T-cell (primary cell): Measurements from ENCODE around the gene RIPK3. TPM values are rescaled to one million over a fixed set of nuclear protein-coding genes. Genes with fewer than 3 reads are reported as not detected.
A peak's percentile ranks its signal among the peaks of the same experiment; 100 is the strongest.

Source experiments
- ATAC-seq, 4 experiments: fragments of 200-7000 bp in 3 of 4; fragments of 150-1000 bp in 1 of 4; cut with Tn5 transposase; replicated peaks in 1 of 4; 1 replicate in 3 of 4; 2 replicates in 1 of 4; pipeline ENCODE4 v1.10.0; 2021; ENCODE audit warnings: moderate library complexity in 3 of 4, mild to moderate bottlenecking in 2 of 4, moderate number of reproducible peaks in 1 of 4
- CTCF ChIA-PET, 2 donors: fragments of 300-600 bp; sonication (Branson Sonifier 250); formaldehyde crosslinking; loops; one replicate each; lab custom pipeline; 2022; ENCODE audit warnings: antibody characterized with exemption in 2 of 2; lab: Charles Lee
- POLR2A ChIA-PET, 2 donors: fragments of 300-600 bp; sonication (Branson Sonifier 250); formaldehyde crosslinking; loops; one replicate each; lab custom pipeline; 2022; ENCODE audit warnings: antibody characterized with exemption in 2 of 2; lab: Charles Lee
- DNase-seq, 35 experiments: peaks; one replicate each; pipeline versions ENCODE4 v3.0.0 to v3.0.0-alpha.2; 2013 to 2023
- H3K27ac ChIP-seq: one replicate; pipeline ENCODE4 v1.5.1; 2013; ENCODE audit warnings: low read length
- H3K27me3 ChIP-seq, 2 experiments: replicated peaks in 1 of 2; 1 replicate in 1 of 2; 2 replicates in 1 of 2; pipeline versions ENCODE4 v1.6.1 to v1.7.0; 2013; ENCODE audit warnings: low read length in 1 of 2, mixed read lengths in 1 of 2; ENCODE audit not compliant: control insufficient read depth in 2 of 2, insufficient read depth in 2 of 2; ENCODE audit errors: extremely low read depth in 1 of 2
- H3K36me3 ChIP-seq, 2 donors: 1 replicate in 1 of 2; 2 replicates in 1 of 2; pipeline versions ENCODE4 v1.6.1 to v1.7.0; 2013; ENCODE audit warnings: low read length in 1 of 2; ENCODE audit not compliant: control insufficient read depth in 2 of 2, insufficient read depth in 1 of 2; ENCODE audit errors: extremely low read depth in 1 of 2
- H3K4me1 ChIP-seq, 2 experiments: 1 replicate in 1 of 2; 2 replicates in 1 of 2; pipeline versions ENCODE4 v1.6.1 to v1.7.0; 2013; ENCODE audit warnings: low read length in 2 of 2, mixed read lengths in 1 of 2; ENCODE audit not compliant: insufficient read depth in 2 of 2, control insufficient read depth in 1 of 2; ENCODE audit errors: extremely low read depth in 1 of 2
- H3K4me3 ChIP-seq, 2 donors: 1 replicate in 1 of 2; 2 replicates in 1 of 2; pipeline versions ENCODE4 v1.5.1 to v1.7.0; 2013; ENCODE audit warnings: mild to moderate bottlenecking in 2 of 2, low read length in 1 of 2, moderate library complexity in 1 of 2; ENCODE audit not compliant: control insufficient read depth in 1 of 2; ENCODE audit errors: extremely low read depth in 1 of 2
- H3K9me3 ChIP-seq: 2 replicates; pipeline ENCODE4 v1.7.0; 2013
- H3K27ac Mint-ChIP-seq, 2 donors: one replicate each; pipeline ENCODE4 v1.8.0; 2020 to 2021; ENCODE audit warnings: mild to moderate bottlenecking in 2 of 2, mixed read lengths in 2 of 2
- H3K27me3 Mint-ChIP-seq, 2 donors: one replicate each; pipeline ENCODE4 v1.8.0; 2021 to 2022; ENCODE audit warnings: mixed read lengths in 2 of 2
- H3K36me3 Mint-ChIP-seq: one replicate; pipeline ENCODE4 v1.8.0; 2021; ENCODE audit warnings: mixed read lengths
- H3K4me1 Mint-ChIP-seq, 3 donors: one replicate each; pipeline ENCODE4 v1.8.0; 2020 to 2022; ENCODE audit warnings: mixed read lengths in 3 of 3, mild to moderate bottlenecking in 1 of 3
- H3K4me3 Mint-ChIP-seq, 3 donors: one replicate each; pipeline ENCODE4 v1.8.0; 2020 to 2022; ENCODE audit warnings: mild to moderate bottlenecking in 3 of 3, mixed read lengths in 3 of 3, moderate library complexity in 3 of 3
- H3K9me3 Mint-ChIP-seq, 3 donors: one replicate each; pipeline ENCODE4 v1.8.0; 2020 to 2022; ENCODE audit warnings: mixed read lengths in 3 of 3
- WGBS: methylation state at CpG from one replicate; pipeline ENCODE4 v1.1.5; 2013; ENCODE audit warnings: missing lambda C conversion rate; ENCODE audit not compliant: insufficient coverage; 5-methylcytosine and 5-hydroxymethylcytosine counted together
- total RNA-seq, 35 experiments: library from RNA in 6 of 35; stranded (reverse) in 6 of 35; fragments of 120-200 nt in 1 of 35; gene quantifications; one replicate each; pipeline versions ENCODE4 v1.2.1 to v1.2.4 and lab custom pipeline; 2013 to 2026

Gene RIPK3
- total RNA-seq, 5 donors from 2014 or later (not counting 1 experiment from before 2014, with no cell fraction given), result 26.2 to 68.3 (median 59.2) TPM

DNA sequence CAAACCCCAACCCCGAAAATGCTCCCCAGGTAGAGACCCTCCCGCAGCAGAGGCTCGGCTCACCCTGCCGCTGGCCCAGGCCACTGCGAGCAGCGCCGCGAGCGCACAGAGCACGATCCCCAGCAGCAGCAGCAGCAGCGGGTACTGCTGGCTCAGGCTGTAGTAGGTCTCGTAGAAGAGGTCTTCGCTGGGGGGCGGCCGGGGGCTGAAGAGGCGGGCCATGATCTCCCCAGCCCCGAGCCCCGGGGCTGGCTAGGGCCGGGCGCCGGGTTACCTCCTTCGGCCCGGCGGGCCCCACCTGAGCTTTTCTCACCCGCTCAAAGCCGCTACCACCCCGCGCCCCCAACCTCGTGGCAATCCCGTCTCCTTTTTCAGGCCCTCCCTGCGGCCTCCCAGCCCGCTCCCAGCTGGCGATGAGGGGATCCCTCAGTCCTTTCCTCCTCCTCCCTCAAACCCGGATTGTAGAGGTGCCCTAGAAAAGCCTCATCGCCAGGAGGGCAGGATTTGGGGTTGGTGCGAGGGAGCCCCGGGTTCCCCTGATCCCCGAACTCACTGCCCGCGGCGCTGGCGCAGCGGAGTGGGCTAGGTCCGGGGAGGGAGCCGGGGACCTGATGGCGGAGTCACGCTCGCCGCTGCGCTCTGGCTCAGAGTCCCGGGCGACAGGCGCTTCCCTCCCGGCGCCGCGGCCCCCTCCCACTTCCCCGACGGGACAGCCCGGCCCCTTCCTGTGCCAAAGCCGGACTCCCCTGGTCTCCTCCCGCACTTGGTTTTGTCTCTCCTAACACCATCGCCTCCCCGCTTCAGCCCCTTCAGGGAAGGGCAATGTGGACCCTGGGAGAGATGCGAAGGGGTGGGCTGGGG is 5.1 kb downstream of the RIPK3 start, which contains the start of gene ADCY4:
Gene ADCY4 (minus strand): TSS at position 641 of the 861 bp plus-strand sequence. CDS start 419 bp downstream, at position 222.
- ATAC-seq (peak; percentile 10 to 25 (median 22)), DNase-seq (peak in 6 of 35 experiments; percentile 31 to 53 (median 36))
- Mint-ChIP-seq H3K27me3 (peaks cover 18 to 29% of the 10 kb centered on the region in 2 donors), H3K4me1 (peaks cover 49 to 80% (median 58%) of the 10 kb centered on the region in 3 donors), H3K27ac (peak within 1 kb of the TSS in 1 of 2 donors; percentile 32), H3K9me3 (no peaks in the 10 kb centered on the region), H3K4me3 (peak within 1 kb of the TSS; percentile 50 to 84 (median 54)), H3K36me3 (peaks cover 31% of the 10 kb centered on the region)
- ChIA-PET POLR2A (no interaction called here), CTCF (interaction anchor here in 1 of 2 donors (0.6 to 4.3 kb wide), 4 partner anchors 10 to 102 kb away, joined by 3 to 66 read pairs (median 24); partner anchors contain the start of gene KHNYN)
- Histone ChIP-seq H3K36me3 (peaks cover 16 to 26% of the 10 kb centered on the region in 2 donors), H3K27me3 (peaks cover 8 to 48% of the 10 kb centered on the region in 2 experiments), H3K4me3 (peak within 1 kb of the TSS; percentile 7 to 64), H3K9me3 (no peaks in the 10 kb centered on the region), H3K4me1 (peaks cover 20 to 72% of the 10 kb centered on the region in 2 experiments), H3K27ac (no peak within 1 kb of the TSS)
- 9% methylated on average over 43 of the region's 65 CpGs for WGBS

DNA sequence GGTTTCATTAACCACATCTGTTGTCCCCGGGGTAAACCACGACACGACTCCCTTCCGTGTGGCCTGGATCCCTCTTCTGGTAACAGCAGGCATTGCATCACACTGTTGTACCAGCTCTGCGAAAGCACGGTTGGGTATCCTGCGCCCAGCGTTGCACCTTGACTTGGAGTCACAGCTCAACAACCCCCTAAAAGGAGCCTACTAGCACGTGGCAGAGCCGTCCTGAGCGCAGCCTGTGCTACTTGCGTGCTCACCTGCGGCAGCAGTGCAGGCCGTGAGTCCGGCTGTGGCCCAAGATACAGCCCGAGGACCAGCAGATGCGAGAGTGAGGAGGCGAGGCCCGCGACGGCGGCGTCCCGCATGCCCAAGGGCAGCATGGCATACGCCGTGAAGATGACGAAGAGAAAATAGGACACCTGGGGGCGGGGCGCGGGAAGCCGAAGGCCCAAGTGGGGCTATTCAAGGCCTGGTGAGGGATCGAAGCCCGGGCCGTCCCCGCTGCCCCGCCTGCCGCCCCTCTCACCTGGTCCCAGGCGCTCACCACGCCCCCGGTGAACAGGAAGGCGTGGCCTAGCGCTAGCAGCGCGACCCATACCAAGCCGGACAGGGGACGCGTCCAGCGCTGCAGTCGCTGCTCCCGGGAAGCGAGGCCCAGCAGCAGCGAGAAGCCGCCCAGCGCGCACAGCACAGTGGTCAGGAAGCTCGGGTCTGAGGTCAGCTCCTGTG is 7.4 kb downstream of the RIPK3 start:
- CTCF ChIA-PET, result interaction anchor here (0.6 to 4.3 kb wide), 24 partner anchors 12 to 360 kb away, joined by 3 to 66 read pairs (median 5); partner anchors contain the start of genes DHRS1 (in 1 of the 2), KHNYN (in 1 of the 2), NOP9 (in 1 of the 2) and TINF2 (in 1 of the 2)
- peaks cover 17 to 79% of the 10 kb centered on the region in 2 experiments for H3K4me1 ChIP-seq
- peaks cover 20% of the 10 kb centered on the region for H3K36me3 Mint-ChIP-seq
- no peaks in the 10 kb centered on the region for H3K9me3 ChIP-seq
- POLR2A ChIA-PET, result interaction anchor here (0.5 to 0.6 kb wide), 2 partner anchors 24 to 99 kb away, joined by 3 read pairs; no protein-coding TSS in a partner anchor
- ATAC-seq (peak; percentile 81 to 88 (median 87)), DNase-seq (peak; percentile 69 to 95 (median 86))
- H3K4me1 Mint-ChIP-seq, result peaks cover 53 to 81% (median 56%) of the 10 kb centered on the region in 3 donors
- H3K36me3 ChIP-seq, result peaks cover 15% of the 10 kb centered on the region in 2 donors
- peak overlapping the region; percentile 35 to 38 for H3K4me3 ChIP-seq
- peaks cover 8 to 46% of the 10 kb centered on the region in 2 experiments for H3K27me3 ChIP-seq
- peak overlapping the region; percentile 54 to 75 for H3K27ac Mint-ChIP-seq
- no peak overlapping the region for H3K27ac ChIP-seq
- H3K27me3 Mint-ChIP-seq, result peaks cover 18 to 29% of the 10 kb centered on the region in 2 donors
- H3K4me3 Mint-ChIP-seq, result peak overlapping the region; percentile 77 to 84 (median 78)
- H3K9me3 Mint-ChIP-seq, result no peaks in the 10 kb centered on the region
- WGBS, result 20% methylated on average over 56 of the region's 56 CpGs

DNA sequence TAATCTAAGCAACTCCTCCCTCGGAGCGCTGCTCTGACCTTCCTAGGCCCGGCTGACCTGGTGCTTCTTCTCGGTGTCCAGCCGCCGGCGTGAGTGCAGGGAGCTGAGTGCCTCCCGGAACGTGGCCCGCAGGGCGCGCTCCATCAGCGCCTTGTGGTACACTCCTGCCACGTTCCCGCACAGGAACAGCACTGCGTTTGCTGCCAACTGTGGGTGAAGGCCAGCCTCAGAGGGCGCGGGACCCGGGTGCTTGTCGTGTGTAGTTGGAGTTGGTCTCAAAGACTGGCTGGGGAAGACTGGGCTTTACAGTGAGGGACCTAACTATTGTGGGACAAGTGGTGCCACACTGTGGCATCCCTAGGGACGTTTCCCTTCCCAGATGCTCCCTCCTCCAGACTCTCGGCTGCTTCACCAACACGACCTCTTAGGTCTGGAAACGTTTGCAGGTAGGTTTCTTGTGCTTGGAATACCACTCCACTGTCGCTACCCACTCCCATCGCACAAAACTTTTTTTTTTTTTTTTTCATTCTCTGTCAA is 8.0 kb downstream of the RIPK3 start:
- POLR2A ChIA-PET, result no interaction called here
- Mint-ChIP-seq H3K27me3 (peaks cover 18 to 29% of the 10 kb centered on the region in 2 donors), H3K9me3 (no peaks in the 10 kb centered on the region), H3K4me1 (peaks cover 59 to 86% (median 60%) of the 10 kb centered on the region in 3 donors), H3K4me3 (peak overlapping the region; percentile 77 to 84 (median 78)), H3K27ac (peak overlapping the region; percentile 54 to 75), H3K36me3 (peaks cover 14% of the 10 kb centered on the region)
- Histone ChIP-seq H3K4me3 (peak overlapping the region in 1 of 2 donors; percentile 6), H3K36me3 (peaks cover 8 to 9% of the 10 kb centered on the region in 2 donors), H3K27me3 (peaks cover 8 to 46% of the 10 kb centered on the region in 2 experiments), H3K4me1 (peaks cover 22 to 85% of the 10 kb centered on the region in 2 experiments), H3K9me3 (no peaks in the 10 kb centered on the region), H3K27ac (no peak overlapping the region)
- WGBS, result 45% methylated on average over 24 of the region's 26 CpGs
- CTCF ChIA-PET, result interaction anchor here (0.6 to 4.3 kb wide), 15 partner anchors 20 to 360 kb away, joined by 3 to 66 read pairs (median 6); partner anchors contain the start of genes KHNYN (in 1 of the 2), LTB4R2 (in 1 of the 2) and TINF2 (in 1 of the 2)
- peak in 1 of 35 experiments; percentile 7 for DNase-seq
- no peak for ATAC-seq

DNA sequence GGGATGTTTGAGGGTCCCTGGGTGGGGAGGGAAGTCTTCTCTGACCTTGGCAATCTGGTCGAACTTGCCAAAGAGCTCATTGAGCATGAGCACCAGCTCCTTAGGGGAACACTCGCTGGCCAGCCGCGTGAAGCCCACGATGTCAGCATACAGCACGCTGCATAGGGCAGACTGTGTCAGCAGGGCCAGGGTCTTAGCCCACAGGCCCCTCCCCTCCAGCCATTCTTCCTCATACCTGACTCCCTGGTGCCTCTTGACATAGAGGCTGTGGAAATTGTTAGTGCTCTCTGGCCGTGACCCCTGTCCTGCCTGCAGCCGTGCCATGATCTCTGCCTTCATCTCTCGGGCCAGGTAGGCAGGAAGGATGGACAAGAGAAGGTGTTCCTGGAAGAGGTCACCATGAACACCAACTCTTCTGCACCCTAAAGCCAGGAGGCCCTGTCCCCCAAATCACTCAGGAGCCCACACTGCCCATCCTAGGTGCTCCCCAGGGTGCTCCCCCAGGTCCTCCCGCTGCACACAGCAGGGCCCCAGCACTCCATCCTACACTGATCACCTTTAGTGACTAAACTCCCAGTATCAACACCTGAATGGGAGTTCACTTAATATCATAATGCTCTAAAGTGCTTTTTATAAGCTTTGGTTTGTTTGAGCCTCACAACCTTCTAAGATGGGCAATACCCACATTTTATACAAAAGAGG is 8.7 kb downstream of the RIPK3 start:
- POLR2A ChIA-PET, result interaction anchor here in 1 of 2 donors (0.6 kb wide), 1 partner anchor 61 kb away, joined by 3 read pairs; no protein-coding TSS in a partner anchor

DNA sequence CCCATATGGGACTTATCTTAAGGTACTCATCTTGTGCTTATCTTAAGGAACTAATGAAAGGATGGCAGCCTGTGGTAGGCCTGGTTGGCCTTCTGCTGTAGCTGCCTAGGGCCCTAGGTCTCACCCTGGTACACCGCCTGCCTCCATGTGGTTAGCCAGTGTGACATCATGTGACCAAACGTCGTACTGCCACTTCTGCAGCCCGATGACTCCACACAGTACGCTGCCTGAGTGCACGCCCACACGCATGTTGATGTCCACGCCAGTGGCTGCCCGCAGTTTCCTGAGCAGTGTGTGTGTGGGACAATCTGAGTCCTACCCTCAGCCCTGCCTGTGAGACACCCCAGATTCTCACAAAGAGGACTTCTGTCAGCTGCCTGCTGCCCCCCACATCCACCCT is 10.1 kb downstream of the RIPK3 start:
- Histone ChIP-seq H3K36me3 (no peaks in the 10 kb centered on the region), H3K4me1 (peaks cover 22 to 77% of the 10 kb centered on the region in 2 experiments), H3K27ac (peak overlapping the region; percentile 11), H3K27me3 (peaks cover 8 to 38% of the 10 kb centered on the region in 2 experiments), H3K4me3 (no peak overlapping the region), H3K9me3 (no peaks in the 10 kb centered on the region)
- H3K27me3 Mint-ChIP-seq, result peaks cover 12 to 22% of the 10 kb centered on the region in 2 donors
- H3K27ac Mint-ChIP-seq, result peak overlapping the region; percentile 39 to 49
- DNase-seq, result peak in 34 of 35 experiments; percentile 38 to 82 (median 63)
- WGBS, result 39% methylated on average over 9 of the region's 9 CpGs
- peak in 2 of 4 experiments; percentile 6 to 39 for ATAC-seq
- ChIA-PET POLR2A (interaction anchor here (0.5 to 0.6 kb wide), 2 partner anchors 10 to 41 kb away, joined by 3 read pairs; no protein-coding TSS in a partner anchor), CTCF (interaction anchor here in 1 of 2 donors (1.1 to 1.5 kb wide), 4 partner anchors 19 to 102 kb away, joined by 3 read pairs; partner anchors contain the start of genes CIDEB, DHRS1 and NOP9)
- H3K4me3 Mint-ChIP-seq, result no peak overlapping the region
- H3K36me3 Mint-ChIP-seq, result no peaks in the 10 kb centered on the region
- H3K4me1 Mint-ChIP-seq, result peaks cover 51 to 77% (median 56%) of the 10 kb centered on the region in 3 donors
- no peaks in the 10 kb centered on the region for H3K9me3 Mint-ChIP-seq

More for the DNA sequence above, 8.7 kb downstream of the RIPK3 start:
- no peak overlapping the region for H3K4me3 Mint-ChIP-seq
- DNase-seq (no peak), ATAC-seq (no peak)
- peaks cover 59 to 83% (median 62%) of the 10 kb centered on the region in 3 donors for H3K4me1 Mint-ChIP-seq
- Histone ChIP-seq H3K4me1 (peaks cover 22 to 85% of the 10 kb centered on the region in 2 experiments), H3K27ac (no peak overlapping the region), H3K27me3 (peaks cover 8 to 46% of the 10 kb centered on the region in 2 experiments), H3K9me3 (no peaks in the 10 kb centered on the region), H3K4me3 (no peak overlapping the region), H3K36me3 (peaks cover 1 to 3% of the 10 kb centered on the region in 2 donors)
- H3K9me3 Mint-ChIP-seq, result no peaks in the 10 kb centered on the region
- 98% methylated on average over 6 of the region's 10 CpGs for WGBS
- peaks cover 18 to 29% of the 10 kb centered on the region in 2 donors for H3K27me3 Mint-ChIP-seq
- H3K36me3 Mint-ChIP-seq, result peaks cover 8% of the 10 kb centered on the region
- CTCF ChIA-PET, result interaction anchor here (1.1 to 4.3 kb wide), 8 partner anchors 19 to 105 kb away, joined by 3 to 44 read pairs (median 6); partner anchors contain the start of genes LTB4R2 (in 1 of the 2) and TINF2 (in 1 of the 2)
- H3K27ac Mint-ChIP-seq, result peak overlapping the region in 1 of 2 donors; percentile 9
